ENCODE results near the gene LRRN2.

LRRN2 gene

DNA sequence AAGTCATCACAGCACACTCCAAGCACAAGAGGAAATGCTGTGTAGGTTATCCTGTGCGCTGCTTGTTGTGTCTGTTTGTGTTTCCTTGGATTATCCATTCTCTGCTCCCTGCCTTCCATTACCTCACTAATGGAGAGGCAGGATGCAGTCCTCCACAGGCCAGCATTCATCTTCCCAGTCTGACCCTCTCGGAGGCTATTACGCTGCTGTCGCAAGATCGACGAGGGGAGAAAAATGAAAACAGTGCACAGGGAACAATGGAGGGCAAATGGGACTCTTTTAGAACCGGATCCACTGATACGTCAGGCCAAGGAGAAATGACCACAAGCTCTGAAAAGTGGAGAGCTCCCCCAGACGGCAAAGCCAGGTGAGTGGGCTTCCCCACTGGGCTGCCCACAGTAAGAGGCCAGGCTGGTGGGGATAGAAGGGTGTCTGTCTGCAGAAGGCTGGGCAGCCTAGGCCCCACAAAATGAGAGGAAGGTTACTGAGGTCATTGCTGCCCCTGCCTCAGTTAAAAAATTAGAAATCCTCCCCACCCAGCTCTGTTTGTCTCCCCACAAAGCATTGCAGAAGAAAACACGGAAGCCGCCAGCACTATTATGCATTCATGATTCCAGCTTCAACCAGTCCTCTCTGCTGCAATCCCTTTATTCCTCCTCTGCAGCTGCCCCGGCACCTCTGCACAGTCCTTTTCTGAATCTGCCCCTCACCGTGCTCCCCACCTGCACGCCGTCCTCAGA, 21.7 kb downstream of the LRRN2 start:
- H3K4me3 ChIP-seq (ENCODE audit: low read depth, low read length), result no peak overlapping the region
- DNase-seq (ENCODE audit: low read depth), result no peak
- TF ChIP-seq, protein P1, sequence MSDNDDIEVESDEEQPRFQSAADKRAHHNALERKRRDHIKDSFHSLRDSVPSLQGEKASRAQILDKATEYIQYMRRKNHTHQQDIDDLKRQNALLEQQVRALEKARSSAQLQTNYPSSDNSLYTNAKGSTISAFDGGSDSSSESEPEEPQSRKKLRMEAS (IDR thresholded peaks at IDR 0.05; ENCODE audit: low read depth, low read length), result no peak
- TF ChIP-seq POLR2A (IDR thresholded peaks at IDR 0.05; ENCODE audit: extremely low read depth, insufficient read length) (no peak), MYC (IDR thresholded peaks at IDR 0.05; ENCODE audit: low read depth, low read length) (no peak)
- TF ChIP-seq, protein P2, sequence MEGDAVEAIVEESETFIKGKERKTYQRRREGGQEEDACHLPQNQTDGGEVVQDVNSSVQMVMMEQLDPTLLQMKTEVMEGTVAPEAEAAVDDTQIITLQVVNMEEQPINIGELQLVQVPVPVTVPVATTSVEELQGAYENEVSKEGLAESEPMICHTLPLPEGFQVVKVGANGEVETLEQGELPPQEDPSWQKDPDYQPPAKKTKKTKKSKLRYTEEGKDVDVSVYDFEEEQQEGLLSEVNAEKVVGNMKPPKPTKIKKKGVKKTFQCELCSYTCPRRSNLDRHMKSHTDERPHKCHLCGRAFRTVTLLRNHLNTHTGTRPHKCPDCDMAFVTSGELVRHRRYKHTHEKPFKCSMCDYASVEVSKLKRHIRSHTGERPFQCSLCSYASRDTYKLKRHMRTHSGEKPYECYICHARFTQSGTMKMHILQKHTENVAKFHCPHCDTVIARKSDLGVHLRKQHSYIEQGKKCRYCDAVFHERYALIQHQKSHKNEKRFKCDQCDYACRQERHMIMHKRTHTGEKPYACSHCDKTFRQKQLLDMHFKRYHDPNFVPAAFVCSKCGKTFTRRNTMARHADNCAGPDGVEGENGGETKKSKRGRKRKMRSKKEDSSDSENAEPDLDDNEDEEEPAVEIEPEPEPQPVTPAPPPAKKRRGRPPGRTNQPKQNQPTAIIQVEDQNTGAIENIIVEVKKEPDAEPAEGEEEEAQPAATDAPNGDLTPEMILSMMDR (IDR thresholded peaks at IDR 0.05; ENCODE audit: low read depth, low read length), result no peak

DNA sequence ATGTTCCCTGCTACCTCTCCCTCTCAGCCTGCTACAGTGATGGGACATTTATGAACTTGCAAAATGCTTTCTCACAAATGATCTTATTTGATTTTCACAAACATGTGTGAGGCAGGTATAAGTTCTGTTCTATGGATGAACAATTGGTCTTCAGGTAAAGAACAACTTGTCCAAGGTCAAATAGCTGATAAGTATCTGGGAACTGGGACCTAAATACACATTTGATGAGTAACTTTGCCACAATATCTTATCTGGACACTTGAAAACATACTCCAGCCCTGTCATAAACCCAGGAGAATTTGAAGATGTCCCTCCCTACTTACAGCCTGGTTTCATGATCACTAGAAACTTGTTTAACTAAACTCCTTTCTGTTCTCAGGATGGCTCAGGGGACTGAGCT, 23.0 kb downstream of the LRRN2 start:
- DNase-seq (ENCODE audit: low read depth), result no peak
- TF ChIP-seq MYC (IDR thresholded peaks at IDR 0.05; ENCODE audit: low read depth, low read length), result no peak
- TF ChIP-seq, protein P2 (IDR thresholded peaks at IDR 0.05; ENCODE audit: low read depth, low read length), result no peak
- no peak for TF ChIP-seq POLR2A (IDR thresholded peaks at IDR 0.05; ENCODE audit: extremely low read depth, insufficient read length)
- TF ChIP-seq, protein P1 (IDR thresholded peaks at IDR 0.05; ENCODE audit: low read depth, low read length), result no peak
- H3K4me3 ChIP-seq (ENCODE audit: low read depth, low read length), result no peak overlapping the region

DNA sequence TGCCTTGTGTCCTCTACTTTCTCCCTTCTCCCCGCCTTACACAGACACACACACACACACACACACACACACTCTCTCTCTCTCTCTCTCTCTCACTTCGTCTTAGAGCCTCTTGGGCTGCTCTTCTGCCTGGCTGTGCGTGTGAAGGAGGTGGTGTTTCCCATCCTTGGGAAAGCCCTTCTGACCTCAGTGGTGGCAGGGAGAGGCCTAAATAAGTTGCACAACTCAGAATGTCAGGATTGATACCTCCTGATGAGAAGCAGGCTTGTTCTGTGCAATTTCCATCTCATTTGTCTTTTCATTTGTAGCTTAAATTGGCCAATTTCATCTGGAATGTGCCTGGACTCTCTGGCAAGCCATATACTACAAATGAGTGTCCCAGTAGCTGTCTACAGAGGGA, 25.0 kb downstream of the LRRN2 start:
- no peak overlapping the region for H3K4me3 ChIP-seq (ENCODE audit: low read depth, low read length)
- TF ChIP-seq POLR2A (IDR thresholded peaks at IDR 0.05; ENCODE audit: extremely low read depth, insufficient read length) (no peak), MYC (IDR thresholded peaks at IDR 0.05; ENCODE audit: low read depth, low read length) (no peak)
- TF ChIP-seq, protein P2 (IDR thresholded peaks at IDR 0.05; ENCODE audit: low read depth, low read length), result no peak
- TF ChIP-seq, protein P1 (IDR thresholded peaks at IDR 0.05; ENCODE audit: low read depth, low read length), result no peak
- DNase-seq (ENCODE audit: low read depth), result no peak

DNA sequence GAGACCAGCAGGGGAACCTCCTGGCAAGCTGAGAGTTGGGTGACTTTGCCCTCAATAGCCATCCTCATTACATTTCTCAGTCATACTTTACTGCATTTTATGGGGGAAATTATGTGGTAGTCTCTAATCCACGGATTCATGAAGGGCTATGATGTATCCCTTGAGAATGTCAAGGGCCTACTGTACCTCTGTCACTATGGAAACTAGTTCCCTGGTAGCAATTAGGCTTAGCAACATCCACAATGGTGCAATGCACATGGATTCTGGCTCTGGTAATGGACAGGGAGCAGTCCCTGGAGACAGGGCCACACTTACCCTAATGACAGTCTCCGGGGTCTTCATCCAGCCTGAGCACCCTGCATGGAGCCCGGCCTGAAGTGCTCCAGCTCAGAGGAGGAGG, 26.5 kb downstream of the LRRN2 start:
- no peak overlapping the region for H3K4me3 ChIP-seq (ENCODE audit: low read depth, low read length)
- TF ChIP-seq, protein P2 (IDR thresholded peaks at IDR 0.05; ENCODE audit: low read depth, low read length), result no peak
- TF ChIP-seq POLR2A (IDR thresholded peaks at IDR 0.05; ENCODE audit: extremely low read depth, insufficient read length) (no peak), MYC (IDR thresholded peaks at IDR 0.05; ENCODE audit: low read depth, low read length) (no peak)
- TF ChIP-seq, protein P1 (IDR thresholded peaks at IDR 0.05; ENCODE audit: low read depth, low read length), result no peak
- DNase-seq (ENCODE audit: low read depth), result no peak

DNA sequence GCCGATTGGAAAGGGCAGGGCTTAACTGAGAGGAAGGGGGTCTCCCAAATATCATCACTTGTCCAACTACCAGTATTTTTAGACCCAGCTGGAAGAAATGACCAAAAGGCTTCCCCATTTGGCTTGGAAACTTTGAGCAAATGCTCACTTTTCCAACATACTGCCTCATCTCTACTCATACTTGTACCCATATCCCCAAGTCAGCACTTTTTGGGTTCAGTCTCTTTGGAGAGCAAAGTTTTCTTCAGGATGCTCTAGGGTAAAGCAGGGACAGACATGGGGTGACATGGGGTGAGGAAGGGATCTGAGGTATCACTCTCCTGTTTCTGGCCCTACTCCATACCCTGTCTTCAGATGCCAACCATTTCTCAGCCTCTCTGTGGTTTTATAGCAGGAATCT, 27.2 kb downstream of the LRRN2 start:
- TF ChIP-seq POLR2A (IDR thresholded peaks at IDR 0.05; ENCODE audit: extremely low read depth, insufficient read length) (no peak), MYC (IDR thresholded peaks at IDR 0.05; ENCODE audit: low read depth, low read length) (no peak)
- TF ChIP-seq, protein P1 (IDR thresholded peaks at IDR 0.05; ENCODE audit: low read depth, low read length), result no peak
- TF ChIP-seq, protein P2 (IDR thresholded peaks at IDR 0.05; ENCODE audit: low read depth, low read length), result no peak
- DNase-seq (ENCODE audit: low read depth), result no peak
- H3K4me3 ChIP-seq (ENCODE audit: low read depth, low read length), result no peak overlapping the region
